HCT116 (cell line): ENCODE results near the gene JAK1. TPM values are rescaled to one million over a fixed set of nuclear protein-coding genes. Genes with fewer than 3 reads are reported as not detected.
A peak's percentile ranks its signal among the peaks of the same experiment; 100 is the strongest.

Experiments used
- ATAC-seq: fragments of 200-7000 bp; cut with Tn5 transposase; 2 replicates; pipeline ENCODE4 v1.9.1; 2020; ENCODE audit warnings: mild to moderate bottlenecking, moderate library complexity
- BruUV-seq: library from RNA; stranded (reverse); fragments of 400-500 nt; replicated peaks from 2 replicates; lab custom pipeline; 2021; lab: Mats Ljungman, UMichigan
- CTCF ChIA-PET: fragments of 300-600 bp; sonication (Branson Sonifier 250); formaldehyde crosslinking; loops from one replicate; lab custom pipeline; 2021; ENCODE audit warnings: antibody characterized with exemption; lab: Charles Lee
- POLR2A ChIA-PET: fragments of 300-600, 350-600 bp; sonication (Branson Sonifier 250); formaldehyde crosslinking; loops from one replicate; lab custom pipeline; 2021; ENCODE audit warnings: antibody characterized with exemption; lab: Charles Lee
- RAD21 ChIA-PET, 2 experiments: fragments of 300-600 bp; sonication (Branson Sonifier 250); formaldehyde crosslinking; loops; one replicate each; lab custom pipeline; 2023; ENCODE audit warnings: low total read pairs in 2 of 2; ENCODE audit not compliant: uncharacterized antibody in 2 of 2, unreplicated experiment in 2 of 2, low non-redundant PET in 1 of 2; lab: Charles Lee
- DNase-seq: peaks from one replicate; pipeline ENCODE4 v3.0.0-alpha.2; 2010; ENCODE audit warnings: low read depth, low spot score
- H2AFZ ChIP-seq: fragments of 200-600 bp; shearing (Covaris generic), sonication (generic); 2 replicates; pipeline ENCODE4 v1.6.1; 2017; ENCODE audit warnings: low read depth, mixed run types, mixed read lengths, antibody characterized with exemption, low read length; ENCODE audit not compliant: poor library complexity, severe bottlenecking
- H3K27ac ChIP-seq: 2 replicates; pipeline ENCODE4 v1.5.1; 2012; ENCODE audit warnings: low read depth, low read length
- H3K27me3 ChIP-seq: fragments of 200-600 bp; sonication (generic); 2 replicates; pipeline ENCODE4 v1.6.1; 2016; ENCODE audit warnings: mixed run types, low read length, mixed read lengths; ENCODE audit not compliant: insufficient read depth
- H3K36me3 ChIP-seq, 2 experiments: fragments of 200-500 bp in 1 of 2; fragments of 200-600 bp in 1 of 2; sonication (Bioruptor generic) in 1 of 2; sonication (generic) in 1 of 2; 2 replicates each; pipeline versions ENCODE4 v1.5.1 to v1.6.1; 2014 to 2016; ENCODE audit warnings: low read length in 2 of 2, inconsistent platforms in 1 of 2, mixed read lengths in 1 of 2, mixed run types in 1 of 2; ENCODE audit not compliant: insufficient read depth in 2 of 2, control insufficient read depth in 1 of 2
- H3K4me1 ChIP-seq, 2 experiments: fragments of 200-600 bp in 1 of 2; sonication (generic) in 1 of 2; 2 replicates each; pipeline versions ENCODE4 v1.5.1 to v1.6.1; 2012 to 2017; ENCODE audit warnings: low read length in 2 of 2, inconsistent platforms in 1 of 2, mild to moderate bottlenecking in 1 of 2, mixed read lengths in 1 of 2, mixed run types in 1 of 2, moderate library complexity in 1 of 2; ENCODE audit not compliant: insufficient read depth in 2 of 2, control insufficient read depth in 1 of 2
- H3K4me2 ChIP-seq: fragments of 200-600 bp; sonication (generic); 2 replicates; pipeline ENCODE4 v1.6.1; 2017; ENCODE audit warnings: mixed run types, low read length, mixed read lengths
- H3K4me3 ChIP-seq, 2 experiments: fragments of 200-600 bp in 1 of 2; sonication (generic) in 1 of 2; replicated peaks in 1 of 2; 2 replicates each; pipeline ENCODE4 v1.5.1; 2011 to 2016; ENCODE audit warnings: low read length in 2 of 2, control low read depth in 1 of 2, low read depth in 1 of 2, mild to moderate bottlenecking in 1 of 2, mixed read lengths in 1 of 2, mixed run types in 1 of 2
- H3K79me2 ChIP-seq: fragments of 200-600 bp; sonication (generic); 2 replicates; pipeline ENCODE4 v1.6.1; 2017; ENCODE audit warnings: mild to moderate bottlenecking, mixed run types, low read length, moderate library complexity, mixed read lengths; ENCODE audit not compliant: insufficient read depth
- H3K9ac ChIP-seq: fragments of 200-600 bp; sonication (generic); 2 replicates; pipeline ENCODE4 v1.6.1; 2016; ENCODE audit warnings: low read length, mixed read lengths
- H3K9me2 ChIP-seq: fragments of 200-600 bp; sonication (generic), shearing (Covaris generic); 2 replicates; pipeline ENCODE4 v1.6.1; 2017; ENCODE audit warnings: mixed run types, mild to moderate bottlenecking, moderate library complexity; ENCODE audit not compliant: insufficient read depth
- H3K9me3 ChIP-seq, 2 experiments: fragments of 200-500 bp in 1 of 2; fragments of 200-600 bp in 1 of 2; sonication (Bioruptor generic) in 1 of 2; sonication (generic) in 1 of 2; 2 replicates each; pipeline ENCODE4 v1.6.1; 2014 to 2017; ENCODE audit warnings: low read length in 2 of 2, mixed read lengths in 2 of 2, inconsistent platforms in 1 of 2, low read depth in 1 of 2, mild to moderate bottlenecking in 1 of 2, mixed run types in 1 of 2, moderate library complexity in 1 of 2; ENCODE audit not compliant: control insufficient read depth in 1 of 2, insufficient read depth in 1 of 2
- H4K20me1 ChIP-seq: fragments of 200-600 bp; sonication (generic), shearing (Covaris generic); 2 replicates; pipeline ENCODE4 v1.6.1; 2017; ENCODE audit warnings: mixed run types, mild to moderate bottlenecking, moderate library complexity; ENCODE audit not compliant: insufficient read depth
- ATF3 ChIP-seq: IDR thresholded peaks from 2 replicates; pipeline ENCODE4 v1.6.1; 2012
- CBX3 ChIP-seq: IDR thresholded peaks from 2 replicates; pipeline ENCODE4 v1.6.1; 2012; ENCODE audit warnings: low read depth
- CEBPB ChIP-seq: IDR thresholded peaks from 2 replicates; pipeline ENCODE4 v1.6.1; 2012; ENCODE audit warnings: low read depth
- CTCF ChIP-seq, 3 experiments: fragments of 200-600 bp in 1 of 3; sonication (generic) in 1 of 3; IDR thresholded peaks in 2 of 3; conservative IDR thresholded peaks in 1 of 3; 2 replicates each; pipeline ENCODE4 v1.5.1; 2012 to 2017; ENCODE audit warnings: low read depth in 2 of 3, low read length in 2 of 3, antibody characterized with exemption in 1 of 3, borderline replicate concordance in 1 of 3, control low read depth in 1 of 3, mild to moderate bottlenecking in 1 of 3, mixed read lengths in 1 of 3, mixed run types in 1 of 3, moderate library complexity in 1 of 3; ENCODE audit not compliant: insufficient read depth in 1 of 3
- ELF1 ChIP-seq: IDR thresholded peaks from 2 replicates; pipeline ENCODE4 v1.6.1; 2012; ENCODE audit warnings: low read depth, borderline replicate concordance
- MAX ChIP-seq: IDR thresholded peaks from 2 replicates; pipeline ENCODE4 v1.6.1; 2012
- POLR2A ChIP-seq: IDR thresholded peaks from 2 replicates; pipeline ENCODE4 v1.7.0; 2011; ENCODE audit warnings: borderline replicate concordance; ENCODE audit not compliant: insufficient read depth, insufficient read length; ENCODE audit errors: extremely low read depth
- POLR2AphosphoS5 ChIP-seq: IDR thresholded peaks from 2 replicates; pipeline ENCODE4 v1.6.1; 2011; ENCODE audit warnings: mild to moderate bottlenecking, low read depth, low read length, moderate library complexity
- RAD21 ChIP-seq: IDR thresholded peaks from 2 replicates; pipeline ENCODE4 v1.6.1; 2012; ENCODE audit warnings: low read depth, mild to moderate bottlenecking
- REST ChIP-seq: IDR thresholded peaks from 2 replicates; pipeline ENCODE4 v1.6.1; 2012; ENCODE audit warnings: low read depth
- SIN3A ChIP-seq: IDR thresholded peaks from 2 replicates; pipeline ENCODE4 v1.6.1; 2012; ENCODE audit warnings: low read depth
- SP1 ChIP-seq: IDR thresholded peaks from 2 replicates; pipeline ENCODE4 v1.6.1; 2012; ENCODE audit warnings: low read depth
- SRF ChIP-seq: IDR thresholded peaks from 2 replicates; pipeline ENCODE4 v1.6.1; 2012; ENCODE audit warnings: low read depth
- TCF7L2 ChIP-seq: IDR thresholded peaks from 2 replicates; pipeline ENCODE4 v1.7.0; 2011; ENCODE audit warnings: borderline replicate concordance, inconsistent platforms; ENCODE audit not compliant: insufficient read depth, insufficient read length; ENCODE audit errors: extremely low read depth
- YY1 ChIP-seq: IDR thresholded peaks from 2 replicates; pipeline ENCODE4 v1.6.1; 2011; ENCODE audit warnings: low read length, low read depth, moderate library complexity, mild to moderate bottlenecking; ENCODE audit not compliant: insufficient replicate concordance; ENCODE audit errors: extremely low read depth
- ZFX ChIP-seq: fragments of 450-650 bp; IDR thresholded peaks from 2 replicates; pipeline ENCODE4 v1.6.1; 2017
- intact Hi-C: fragments of 100-400 bp; cut with micrococcal nuclease; formaldehyde crosslinking; loops from 2 replicates; pipeline ENCODE4 v1.10.0; 2022
- total RNA-seq: library from RNA; stranded (reverse); gene quantifications from one replicate; pipeline ENCODE4 v1.2.1, GENCODE V29; 2021; ENCODE audit not compliant: unreplicated experiment

JAK1 gene
- total RNA-seq, 1 experiment from 2014 or later, result 53.2 TPM

GRCh38 chr1:64856553-64856952 is 109.8 kb downstream of the JAK1 start:
- Histone ChIP-seq H2AFZ (no peak overlapping the region), H4K20me1 (no peaks in the 10 kb centered on the region), H3K9me2 (no peaks in the 10 kb centered on the region), H3K4me3 (no peak overlapping the region), H3K79me2 (no peaks in the 10 kb centered on the region), H3K9me3 (no peaks in the 10 kb centered on the region), H3K36me3 (peaks cover 0 to 2% of the 10 kb centered on the region in 2 experiments; a peak in 2 of 4 replicates), H3K9ac (no peak overlapping the region), H3K27ac (no peak overlapping the region), H3K4me1 (no peaks in the 10 kb centered on the region), H3K4me2 (no peak overlapping the region), H3K27me3 (no peaks in the 10 kb centered on the region)
- no peak for ATAC-seq
- ChIA-PET POLR2A (no interaction called here), CTCF (no interaction called here), RAD21 (no interaction called here)
- no TSS peak for BruUV-seq
- TF ChIP-seq MAX, result peak; percentile 29; the same call in 1 of the 2 replicates
- TF ChIP-seq CBX3, result no peak
- no peak for DNase-seq
- intact Hi-C loops, result no loop called here

- intact Hi-C loops, result no loop called here
- Histone ChIP-seq H3K27me3 (no peaks in the 10 kb centered on the region), H2AFZ (no peak overlapping the region), H3K79me2 (no peaks in the 10 kb centered on the region), H3K4me1 (no peaks in the 10 kb centered on the region), H3K4me2 (no peak overlapping the region), H4K20me1 (no peaks in the 10 kb centered on the region), H3K36me3 (peaks cover 0 to 2% of the 10 kb centered on the region in 2 experiments; a peak in 2 of 4 replicates), H3K27ac (no peak overlapping the region), H3K9me2 (no peaks in the 10 kb centered on the region), H3K9me3 (no peaks in the 10 kb centered on the region), H3K4me3 (no peak overlapping the region), H3K9ac (no peak overlapping the region)
- RAD21 ChIA-PET, result no interaction called here
- CTCF ChIA-PET, result no interaction called here
- POLR2A ChIA-PET, result no interaction called here
- BruUV-seq, result no TSS peak
- ATAC-seq (no peak), DNase-seq (no peak)
- TF ChIP-seq POLR2AphosphoS5, result no peak
- no peak for TF ChIP-seq ELF1
- TF ChIP-seq MAX, result no peak
- TF ChIP-seq TCF7L2, result no peak
- no peak for TF ChIP-seq CBX3
- no peak for TF ChIP-seq ATF3
- TF ChIP-seq RAD21, result no peak
- TF ChIP-seq POLR2A, result no peak
- TF ChIP-seq REST, result no peak
- TF ChIP-seq SRF, result no peak
- no peak for TF ChIP-seq SIN3A
- TF ChIP-seq YY1, result no peak
- no peak for TF ChIP-seq CTCF (IDR thresholded peaks at IDR 0.05 in 2 of 3, conservative IDR thresholded peaks at IDR 0.05 in 1 of 3; ENCODE audit: borderline replicate concordance in 1 of 3, insufficient read depth in 1 of 3, low read depth in 2 of 3, low read length in 2 of 3)
- TF ChIP-seq SP1, result no peak
- no peak for TF ChIP-seq ZFX
- TF ChIP-seq CEBPB, result no peak
These were observed 110.8 kb downstream of the JAK1 start for GRCh38 chr1:64855557-64855956.
